ENCODE data around the gene HEATR9.

The HEATR9 gene

DNA sequence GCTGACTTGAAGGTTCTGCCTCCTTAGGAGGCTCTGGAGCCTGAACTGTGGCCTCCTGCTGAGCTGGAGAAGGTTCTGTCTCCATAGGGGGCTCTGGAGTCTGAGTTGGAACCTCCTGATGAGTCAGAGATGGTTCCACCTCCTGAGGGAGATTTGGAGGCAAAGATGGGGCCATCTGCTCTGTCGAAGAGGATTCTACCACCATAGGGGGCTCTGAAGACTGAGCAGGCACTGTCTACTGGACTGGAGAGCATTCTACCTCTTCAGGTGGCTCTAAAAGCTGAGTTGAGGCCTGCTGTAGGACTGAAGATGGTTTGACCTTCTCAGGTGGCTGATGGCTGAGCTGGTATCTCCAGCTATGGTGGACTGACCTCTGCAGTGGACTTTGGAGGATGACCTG is 45.7 kb upstream of the HEATR9 start:
- no peak for ATAC-seq
- TF ChIP-seq, protein P1, sequence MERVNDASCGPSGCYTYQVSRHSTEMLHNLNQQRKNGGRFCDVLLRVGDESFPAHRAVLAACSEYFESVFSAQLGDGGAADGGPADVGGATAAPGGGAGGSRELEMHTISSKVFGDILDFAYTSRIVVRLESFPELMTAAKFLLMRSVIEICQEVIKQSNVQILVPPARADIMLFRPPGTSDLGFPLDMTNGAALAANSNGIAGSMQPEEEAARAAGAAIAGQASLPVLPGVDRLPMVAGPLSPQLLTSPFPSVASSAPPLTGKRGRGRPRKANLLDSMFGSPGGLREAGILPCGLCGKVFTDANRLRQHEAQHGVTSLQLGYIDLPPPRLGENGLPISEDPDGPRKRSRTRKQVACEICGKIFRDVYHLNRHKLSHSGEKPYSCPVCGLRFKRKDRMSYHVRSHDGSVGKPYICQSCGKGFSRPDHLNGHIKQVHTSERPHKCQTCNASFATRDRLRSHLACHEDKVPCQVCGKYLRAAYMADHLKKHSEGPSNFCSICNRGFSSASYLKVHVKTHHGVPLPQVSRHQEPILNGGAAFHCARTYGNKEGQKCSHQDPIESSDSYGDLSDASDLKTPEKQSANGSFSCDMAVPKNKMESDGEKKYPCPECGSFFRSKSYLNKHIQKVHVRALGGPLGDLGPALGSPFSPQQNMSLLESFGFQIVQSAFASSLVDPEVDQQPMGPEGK (CRISPR knock-in tag; IDR thresholded peaks at IDR 0.05; ENCODE audit: borderline replicate concordance), result no peak
- TF ChIP-seq OSR1 (CRISPR knock-in tag; IDR thresholded peaks at IDR 0.05) (no peak), RARB (CRISPR knock-in tag; IDR thresholded peaks at IDR 0.05) (no peak), ZNF8 (CRISPR knock-in tag; IDR thresholded peaks at IDR 0.05) (no peak), PPARA (CRISPR knock-in tag; IDR thresholded peaks at IDR 0.05; ENCODE audit: borderline replicate concordance) (no peak), GLIS3 (CRISPR knock-in tag; IDR thresholded peaks at IDR 0.05) (no peak), CSDC2 (CRISPR knock-in tag; IDR thresholded peaks at IDR 0.05) (no peak), ZNF565 (CRISPR knock-in tag; conservative IDR thresholded peaks at IDR 0.05; ENCODE audit: low read depth) (no peak), TOX (CRISPR knock-in tag; IDR thresholded peaks at IDR 0.05; ENCODE audit: borderline replicate concordance) (no peak)
- TF ChIP-seq, protein P2, sequence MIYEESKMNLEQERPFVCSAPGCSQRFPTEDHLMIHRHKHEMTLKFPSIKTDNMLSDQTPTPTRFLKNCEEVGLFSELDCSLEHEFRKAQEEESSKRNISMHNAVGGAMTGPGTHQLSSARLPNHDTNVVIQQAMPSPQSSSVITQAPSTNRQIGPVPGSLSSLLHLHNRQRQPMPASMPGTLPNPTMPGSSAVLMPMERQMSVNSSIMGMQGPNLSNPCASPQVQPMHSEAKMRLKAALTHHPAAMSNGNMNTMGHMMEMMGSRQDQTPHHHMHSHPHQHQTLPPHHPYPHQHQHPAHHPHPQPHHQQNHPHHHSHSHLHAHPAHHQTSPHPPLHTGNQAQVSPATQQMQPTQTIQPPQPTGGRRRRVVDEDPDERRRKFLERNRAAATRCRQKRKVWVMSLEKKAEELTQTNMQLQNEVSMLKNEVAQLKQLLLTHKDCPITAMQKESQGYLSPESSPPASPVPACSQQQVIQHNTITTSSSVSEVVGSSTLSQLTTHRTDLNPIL (CRISPR knock-in tag; IDR thresholded peaks at IDR 0.05; ENCODE audit: low read depth), result no peak
- TF ChIP-seq, protein P3, sequence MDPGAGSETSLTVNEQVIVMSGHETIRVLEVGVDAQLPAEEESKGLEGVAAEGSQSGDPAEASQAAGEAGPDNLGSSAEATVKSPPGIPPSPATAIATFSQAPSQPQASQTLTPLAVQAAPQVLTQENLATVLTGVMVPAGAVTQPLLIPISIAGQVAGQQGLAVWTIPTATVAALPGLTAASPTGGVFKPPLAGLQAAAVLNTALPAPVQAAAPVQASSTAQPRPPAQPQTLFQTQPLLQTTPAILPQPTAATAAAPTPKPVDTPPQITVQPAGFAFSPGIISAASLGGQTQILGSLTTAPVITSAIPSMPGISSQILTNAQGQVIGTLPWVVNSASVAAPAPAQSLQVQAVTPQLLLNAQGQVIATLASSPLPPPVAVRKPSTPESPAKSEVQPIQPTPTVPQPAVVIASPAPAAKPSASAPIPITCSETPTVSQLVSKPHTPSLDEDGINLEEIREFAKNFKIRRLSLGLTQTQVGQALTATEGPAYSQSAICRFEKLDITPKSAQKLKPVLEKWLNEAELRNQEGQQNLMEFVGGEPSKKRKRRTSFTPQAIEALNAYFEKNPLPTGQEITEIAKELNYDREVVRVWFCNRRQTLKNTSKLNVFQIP (CRISPR knock-in tag; IDR thresholded peaks at IDR 0.05; ENCODE audit: borderline replicate concordance, low read depth), result no peak

DNA sequence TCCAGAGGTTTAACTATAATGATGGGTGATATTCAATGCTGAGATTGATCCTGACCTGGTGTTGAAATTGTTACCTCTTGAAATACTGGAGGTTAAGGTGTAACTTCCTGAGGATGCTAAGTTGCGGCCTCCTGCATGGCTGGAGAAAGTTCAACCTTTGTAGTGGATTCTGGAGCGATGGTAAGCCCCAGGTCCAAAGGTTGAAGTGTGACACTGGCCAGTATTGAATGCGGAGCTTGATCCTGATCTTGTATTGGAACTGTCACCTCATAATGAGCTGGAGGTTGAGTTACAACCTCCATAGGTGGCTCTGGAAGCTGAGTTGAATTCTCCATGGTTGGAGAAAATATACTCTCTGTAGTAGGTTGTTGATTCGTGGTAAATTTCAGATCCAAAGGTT is 44.9 kb upstream of the HEATR9 start:
- TF ChIP-seq OSR1 (CRISPR knock-in tag; IDR thresholded peaks at IDR 0.05) (no peak), RARB (CRISPR knock-in tag; IDR thresholded peaks at IDR 0.05) (no peak), GLIS3 (CRISPR knock-in tag; IDR thresholded peaks at IDR 0.05) (no peak), ZFP3 (CRISPR knock-in tag; IDR thresholded peaks at IDR 0.05) (no peak)
- TF ChIP-seq, protein P1 (CRISPR knock-in tag; IDR thresholded peaks at IDR 0.05; ENCODE audit: borderline replicate concordance), result no peak
- TF ChIP-seq, protein P4, sequence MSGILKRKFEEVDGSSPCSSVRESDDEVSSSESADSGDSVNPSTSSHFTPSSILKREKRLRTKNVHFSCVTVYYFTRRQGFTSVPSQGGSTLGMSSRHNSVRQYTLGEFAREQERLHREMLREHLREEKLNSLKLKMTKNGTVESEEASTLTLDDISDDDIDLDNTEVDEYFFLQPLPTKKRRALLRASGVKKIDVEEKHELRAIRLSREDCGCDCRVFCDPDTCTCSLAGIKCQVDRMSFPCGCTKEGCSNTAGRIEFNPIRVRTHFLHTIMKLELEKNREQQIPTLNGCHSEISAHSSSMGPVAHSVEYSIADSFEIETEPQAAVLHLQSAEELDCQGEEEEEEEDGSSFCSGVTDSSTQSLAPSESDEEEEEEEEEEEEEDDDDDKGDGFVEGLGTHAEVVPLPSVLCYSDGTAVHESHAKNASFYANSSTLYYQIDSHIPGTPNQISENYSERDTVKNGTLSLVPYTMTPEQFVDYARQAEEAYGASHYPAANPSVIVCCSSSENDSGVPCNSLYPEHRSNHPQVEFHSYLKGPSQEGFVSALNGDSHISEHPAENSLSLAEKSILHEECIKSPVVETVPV (CRISPR knock-in tag; IDR thresholded peaks at IDR 0.05), result no peak
- ATAC-seq, result no peak

DNA sequence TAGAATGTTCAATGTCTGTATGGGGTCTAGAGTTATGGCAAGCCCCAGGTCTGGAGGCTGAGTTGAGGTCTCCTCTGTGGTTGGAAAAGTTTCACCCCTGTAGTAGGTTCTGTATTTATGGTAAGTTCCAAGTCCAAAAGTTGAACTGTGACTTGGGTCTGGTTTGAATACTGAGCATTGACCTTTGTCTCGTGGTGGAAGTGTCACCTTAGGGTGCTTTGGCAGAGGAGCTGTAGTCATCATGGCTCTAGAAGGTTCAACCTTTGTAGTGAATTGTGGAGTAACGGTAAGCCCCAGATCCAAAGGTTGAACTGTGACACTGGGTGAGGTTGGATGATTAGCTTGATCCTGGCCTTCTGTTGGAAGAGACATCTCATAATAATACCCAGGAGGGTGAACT is 44.3 kb upstream of the HEATR9 start:
- no peak for ATAC-seq
- TF ChIP-seq RARB (CRISPR knock-in tag; IDR thresholded peaks at IDR 0.05) (no peak), ESRRG (CRISPR knock-in tag; IDR thresholded peaks at IDR 0.05) (no peak), TCF4 (CRISPR knock-in tag; IDR thresholded peaks at IDR 0.05; ENCODE audit: borderline replicate concordance) (no peak), ZNF70 (CRISPR knock-in tag; IDR thresholded peaks at IDR 0.05) (no peak), SNAI2 (CRISPR knock-in tag; IDR thresholded peaks at IDR 0.05) (no peak), OSR1 (CRISPR knock-in tag; IDR thresholded peaks at IDR 0.05) (no peak), BACH2 (CRISPR knock-in tag; IDR thresholded peaks at IDR 0.05; ENCODE audit: borderline replicate concordance) (no peak)
- TF ChIP-seq, protein P5, sequence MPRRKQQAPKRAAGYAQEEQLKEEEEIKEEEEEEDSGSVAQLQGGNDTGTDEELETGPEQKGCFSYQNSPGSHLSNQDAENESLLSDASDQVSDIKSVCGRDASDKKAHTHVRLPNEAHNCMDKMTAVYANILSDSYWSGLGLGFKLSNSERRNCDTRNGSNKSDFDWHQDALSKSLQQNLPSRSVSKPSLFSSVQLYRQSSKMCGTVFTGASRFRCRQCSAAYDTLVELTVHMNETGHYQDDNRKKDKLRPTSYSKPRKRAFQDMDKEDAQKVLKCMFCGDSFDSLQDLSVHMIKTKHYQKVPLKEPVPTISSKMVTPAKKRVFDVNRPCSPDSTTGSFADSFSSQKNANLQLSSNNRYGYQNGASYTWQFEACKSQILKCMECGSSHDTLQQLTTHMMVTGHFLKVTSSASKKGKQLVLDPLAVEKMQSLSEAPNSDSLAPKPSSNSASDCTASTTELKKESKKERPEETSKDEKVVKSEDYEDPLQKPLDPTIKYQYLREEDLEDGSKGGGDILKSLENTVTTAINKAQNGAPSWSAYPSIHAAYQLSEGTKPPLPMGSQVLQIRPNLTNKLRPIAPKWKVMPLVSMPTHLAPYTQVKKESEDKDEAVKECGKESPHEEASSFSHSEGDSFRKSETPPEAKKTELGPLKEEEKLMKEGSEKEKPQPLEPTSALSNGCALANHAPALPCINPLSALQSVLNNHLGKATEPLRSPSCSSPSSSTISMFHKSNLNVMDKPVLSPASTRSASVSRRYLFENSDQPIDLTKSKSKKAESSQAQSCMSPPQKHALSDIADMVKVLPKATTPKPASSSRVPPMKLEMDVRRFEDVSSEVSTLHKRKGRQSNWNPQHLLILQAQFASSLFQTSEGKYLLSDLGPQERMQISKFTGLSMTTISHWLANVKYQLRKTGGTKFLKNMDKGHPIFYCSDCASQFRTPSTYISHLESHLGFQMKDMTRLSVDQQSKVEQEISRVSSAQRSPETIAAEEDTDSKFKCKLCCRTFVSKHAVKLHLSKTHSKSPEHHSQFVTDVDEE (CRISPR knock-in tag; IDR thresholded peaks at IDR 0.05), result no peak
- TF ChIP-seq, protein P3 (CRISPR knock-in tag; IDR thresholded peaks at IDR 0.05; ENCODE audit: borderline replicate concordance, low read depth), result no peak
